SHP77 (cell line): Measurements from ENCODE around the gene HNRNPH1.

Source experiments
- DNase-seq, 2 experiments: peaks; one replicate each; lab custom pipeline; 2025; lab: John Stamatoyannopoulos, UW

HNRNPH1 gene

GRCh38 chr5:179621551-179622214, 1.8 kb downstream of the HNRNPH1 start:
- DNase-seq: no peak

- DNase-seq: no peak
Measured at GRCh38 chr5:179620703-179621350, 2.6 kb downstream of the HNRNPH1 start.

GRCh38 chr5:179620293-179620692, 3.2 kb downstream of the HNRNPH1 start:
- no peak for DNase-seq

- no peak for DNase-seq
Measured at GRCh38 chr5:179619776-179620175, 3.7 kb downstream of the HNRNPH1 start.

- DNase-seq: no peak
Measured at GRCh38 chr5:179618923-179619554, 4.4 kb downstream of the HNRNPH1 start.

GRCh38 chr5:179617930-179618329, 5.5 kb downstream of the HNRNPH1 start:
- DNase-seq: no peak

- DNase-seq: no peak
Measured at GRCh38 chr5:179616002-179616594, 7.4 kb downstream of the HNRNPH1 start.

- DNase-seq: no peak
Measured at GRCh38 chr5:179615203-179615602, 8.3 kb downstream of the HNRNPH1 start.

GRCh38 chr5:179614745-179615144, 8.7 kb downstream of the HNRNPH1 start:
- no peak for DNase-seq

- no peak for DNase-seq
Measured at GRCh38 chr5:179613460-179614071, 9.9 kb downstream of the HNRNPH1 start.

- no peak for DNase-seq
Measured at GRCh38 chr5:179612577-179613459, 10.7 kb downstream of the HNRNPH1 start.

GRCh38 chr5:179610903-179611265, 12.6 kb downstream of the HNRNPH1 start:
- no peak for DNase-seq

GRCh38 chr5:179610109-179610902, 13.2 kb downstream of the HNRNPH1 start:
- no peak for DNase-seq

GRCh38 chr5:179609834-179610108, 13.7 kb downstream of the HNRNPH1 start:
- DNase-seq: no peak

GRCh38 chr5:179608131-179608581, 15.3 kb downstream of the HNRNPH1 start:
- DNase-seq: no peak

- no peak for DNase-seq
Measured at GRCh38 chr5:179607160-179607931, 16.1 kb downstream of the HNRNPH1 start.

- no peak for DNase-seq
Measured at GRCh38 chr5:179606910-179607159, 16.6 kb downstream of the HNRNPH1 start.

- no peak for DNase-seq
Measured at GRCh38 chr5:179606071-179606909, 17.2 kb downstream of the HNRNPH1 start.

- DNase-seq: no peak
Measured at GRCh38 chr5:179605026-179605833, 18.2 kb downstream of the HNRNPH1 start.
